H1 (cell line): ENCODE data around the gene NRXN3. TPM values are rescaled to one million over a fixed set of nuclear protein-coding genes. Genes with fewer than 3 reads are reported as not detected.

Source experiments
- CTCF ChIA-PET: fragments of 300-600 bp; sonication (Branson Sonifier 250); formaldehyde crosslinking; loops from one replicate; lab custom pipeline; 2021; ENCODE audit not compliant: partially characterized antibody; lab: Charles Lee
- POLR2A ChIA-PET: fragments of 300-600 bp; sonication (Branson Sonifier 250); formaldehyde crosslinking; loops from one replicate; lab custom pipeline; 2021; ENCODE audit warnings: inconsistent platforms; ENCODE audit not compliant: partially characterized antibody; lab: Charles Lee
- DNase-seq, 2 experiments: peaks; one replicate each; pipeline versions ENCODE4 v3.0.0 to v3.0.0-alpha.2; 2010 to 2022; ENCODE audit warnings: low spot score in 2 of 2, low read depth in 1 of 2, mixed read lengths in 1 of 2
- FAIRE-seq: peaks from 2 replicates; lab custom pipeline; 2011; peaks lifted over from hg19 to GRCh38; lab: Jason Lieb, UNC
- H2AFZ ChIP-seq: 2 replicates; pipeline ENCODE4 v1.8.1; 2012; ENCODE audit warnings: low read length, inconsistent platforms
- H2AK5ac ChIP-seq: 2 replicates; pipeline ENCODE4 v1.6.1; 2013; ENCODE audit warnings: low read depth, low read length
- H2BK120ac ChIP-seq: replicated peaks from 2 replicates; pipeline ENCODE3; 2013; ENCODE audit warnings: low read depth, low read length, inconsistent platforms
- H2BK12ac ChIP-seq: 2 replicates; pipeline ENCODE4 v1.6.1; 2013; ENCODE audit warnings: low read depth, low read length
- H2BK15ac ChIP-seq: 2 replicates; pipeline ENCODE4 v1.6.1; 2013; ENCODE audit warnings: low read length
- H2BK20ac ChIP-seq: 2 replicates; pipeline ENCODE4 v1.6.1; 2013; ENCODE audit warnings: low read length
- H2BK5ac ChIP-seq: 2 replicates; pipeline ENCODE4 v1.6.1; 2013; ENCODE audit warnings: low read depth, low read length
- H3K14ac ChIP-seq: 2 replicates; pipeline ENCODE4 v1.6.1; 2013; ENCODE audit warnings: inconsistent platforms; ENCODE audit not compliant: insufficient read length
- H3K18ac ChIP-seq: 2 replicates; pipeline ENCODE4 v1.6.1; 2013; ENCODE audit warnings: low read length; ENCODE audit errors: extremely low read depth
- H3K23ac ChIP-seq: 2 replicates; pipeline ENCODE4 v1.6.1; 2013; ENCODE audit warnings: inconsistent platforms; ENCODE audit not compliant: insufficient read length
- H3K23me2 ChIP-seq: 2 replicates; pipeline ENCODE4 v1.6.1; 2013; ENCODE audit warnings: low read depth, low read length
- H3K27ac ChIP-seq: 2 replicates; pipeline ENCODE4 v1.6.1; 2011; ENCODE audit warnings: low read depth, low read length, inconsistent platforms
- H3K27me3 ChIP-seq, 4 experiments: replicated peaks in 1 of 4; 1 replicate in 1 of 4; 2 replicates in 3 of 4; pipeline versions ENCODE4 v1.6.1 to v1.8.1; 2011 to 2013; ENCODE audit warnings: low read length in 3 of 4, mild to moderate bottlenecking in 3 of 4, inconsistent platforms in 2 of 4, mixed read lengths in 2 of 4, moderate library complexity in 1 of 4; ENCODE audit not compliant: control insufficient read depth in 3 of 4, insufficient read depth in 3 of 4; ENCODE audit errors: extremely low read depth in 1 of 4
- H3K36me3 ChIP-seq, 4 experiments: 2 replicates each; pipeline versions ENCODE4 v1.6.1 to v1.8.1; 2011 to 2013; ENCODE audit warnings: mild to moderate bottlenecking in 4 of 4, low read length in 3 of 4, moderate library complexity in 2 of 4, control low read depth in 1 of 4, inconsistent platforms in 1 of 4; ENCODE audit not compliant: insufficient read depth in 4 of 4, control insufficient read depth in 2 of 4
- H3K4ac ChIP-seq: replicated peaks from 2 replicates; pipeline ENCODE3; 2013; ENCODE audit warnings: low read length, low read depth, mixed read lengths, inconsistent platforms; ENCODE audit not compliant: insufficient read length
- H3K4me1 ChIP-seq, 4 experiments: replicated peaks in 1 of 4; 1 replicate in 1 of 4; 2 replicates in 3 of 4; pipeline versions ENCODE4 v1.6.1 to v1.8.1; 2011 to 2013; ENCODE audit warnings: low read length in 3 of 4, inconsistent platforms in 2 of 4, mixed read lengths in 1 of 4; ENCODE audit not compliant: insufficient read depth in 4 of 4, control insufficient read depth in 3 of 4
- H3K4me2 ChIP-seq, 2 experiments: 2 replicates each; pipeline versions ENCODE4 v1.6.1 to v1.8.1; 2011 to 2013; ENCODE audit warnings: low read depth in 2 of 2, low read length in 2 of 2, control low read depth in 1 of 2, inconsistent platforms in 1 of 2, mild to moderate bottlenecking in 1 of 2; ENCODE audit not compliant: insufficient read depth in 1 of 2
- H3K4me3 ChIP-seq, 4 experiments: fragments of 200-600, 300-600 bp in 1 of 4; sonication (generic), shearing (Covaris generic), sonication (Bioruptor Twin) in 1 of 4; 2 replicates each; pipeline versions ENCODE4 v1.5.1 to v1.8.1; 2011 to 2016; ENCODE audit warnings: low read length in 4 of 4, low read depth in 3 of 4, control low read depth in 2 of 4, inconsistent platforms in 2 of 4, mild to moderate bottlenecking in 2 of 4, mixed read lengths in 1 of 4, moderate library complexity in 1 of 4; ENCODE audit not compliant: insufficient read depth in 2 of 4; ENCODE audit errors: extremely low read depth in 1 of 4
- H3K56ac ChIP-seq: replicated peaks from 2 replicates; pipeline ENCODE3; 2013; ENCODE audit warnings: low read depth, mild to moderate bottlenecking, mixed read lengths, low read length, inconsistent platforms; ENCODE audit not compliant: insufficient read length
- H3K79me1 ChIP-seq: 2 replicates; pipeline ENCODE4 v1.6.1; 2013; ENCODE audit warnings: low read depth, low read length, control low read depth
- H3K79me2 ChIP-seq, 2 experiments: 2 replicates each; pipeline versions ENCODE4 v1.6.1 to v1.8.1; 2012 to 2013; ENCODE audit warnings: low read length in 2 of 2, mild to moderate bottlenecking in 2 of 2, inconsistent platforms in 1 of 2; ENCODE audit not compliant: insufficient read depth in 2 of 2, control insufficient read depth in 1 of 2
- H3K9ac ChIP-seq, 4 experiments: replicated peaks in 1 of 4; 1 replicate in 1 of 4; 2 replicates in 3 of 4; pipeline versions ENCODE4 v1.6.1 to v1.8.1; 2011 to 2013; ENCODE audit warnings: low read depth in 3 of 4, low read length in 3 of 4, control low read depth in 2 of 4, mild to moderate bottlenecking in 2 of 4, moderate library complexity in 2 of 4, inconsistent platforms in 1 of 4; ENCODE audit errors: extremely low read depth in 1 of 4
- H3K9me3 ChIP-seq, 2 experiments: 2 replicates each; pipeline versions ENCODE4 v1.6.1 to v1.8.1; 2012 to 2013; ENCODE audit warnings: mild to moderate bottlenecking in 2 of 2, moderate library complexity in 2 of 2, control low read depth in 1 of 2, inconsistent platforms in 1 of 2, low read depth in 1 of 2, low read length in 1 of 2, mixed read lengths in 1 of 2; ENCODE audit not compliant: insufficient read depth in 2 of 2
- H4K20me1 ChIP-seq, 2 experiments: replicated peaks in 1 of 2; 2 replicates each; pipeline versions ENCODE3 to v1.8.1; 2011 to 2013; ENCODE audit warnings: inconsistent platforms in 2 of 2, low read length in 2 of 2, mild to moderate bottlenecking in 1 of 2; ENCODE audit not compliant: insufficient read depth in 2 of 2, control insufficient read depth in 1 of 2
- H4K5ac ChIP-seq: 2 replicates; pipeline ENCODE4 v1.6.1; 2013; ENCODE audit warnings: low read length, low read depth, mixed read lengths, inconsistent platforms; ENCODE audit not compliant: insufficient read length
- H4K8ac ChIP-seq: 2 replicates; pipeline ENCODE4 v1.8.0; 2013; ENCODE audit warnings: mild to moderate bottlenecking, moderate library complexity, low read length, inconsistent platforms; ENCODE audit not compliant: insufficient read depth; ENCODE audit errors: extremely low read depth
- H4K91ac ChIP-seq: replicated peaks from 2 replicates; pipeline ENCODE3; 2013; ENCODE audit warnings: low read length, mixed read lengths, inconsistent platforms; ENCODE audit not compliant: insufficient read length
- FOSL1 ChIP-seq: IDR thresholded peaks from 2 replicates; pipeline ENCODE4 v1.6.1; 2011; ENCODE audit warnings: mild to moderate bottlenecking, low read depth, low read length, moderate library complexity; ENCODE audit not compliant: insufficient read depth
- JUN ChIP-seq: IDR thresholded peaks from 2 replicates; pipeline ENCODE4 v1.6.1; 2011; ENCODE audit warnings: low read depth, mild to moderate bottlenecking, improper control_type of control experiment, low read length
- KDM4A ChIP-seq: IDR thresholded peaks from one replicate; pipeline ENCODE4 v1.7.1; 2012; ENCODE audit warnings: low read depth, mild to moderate bottlenecking, moderate library complexity, low read length, inconsistent platforms; ENCODE audit not compliant: severe bottlenecking
- MAFK ChIP-seq: IDR thresholded peaks from 2 replicates; pipeline ENCODE4 v1.6.1; 2012; ENCODE audit warnings: low read depth, mild to moderate bottlenecking, improper control_type of control experiment, low read length
- NRF1 ChIP-seq: IDR thresholded peaks from 2 replicates; pipeline ENCODE4 v1.6.1; 2011; ENCODE audit warnings: mild to moderate bottlenecking, low read depth, low read length, improper control_type of control experiment
- TBP ChIP-seq: IDR thresholded peaks from 2 replicates; pipeline ENCODE4 v1.6.1; 2011; ENCODE audit warnings: low read depth, low read length, improper control_type of control experiment
- WGBS, 2 experiments: shearing (Covaris generic) in 1 of 2; methylation state at CpG; one replicate each; pipeline versions ENCODE4 v1.1.6 to v1.1.7; 2013 to 2015; ENCODE audit warnings: low lambda C conversion rate in 2 of 2, mixed read lengths in 2 of 2, inconsistent platforms in 1 of 2, low coverage in 1 of 2, missing lambda C conversion rate in 1 of 2; ENCODE audit not compliant: insufficient replicate concordance in 2 of 2, insufficient coverage in 1 of 2, insufficient read length in 1 of 2; ENCODE audit errors: extremely low coverage in 1 of 2, missing lambda C conversion rate in 1 of 2; 5-methylcytosine and 5-hydroxymethylcytosine counted together
- polyA plus RNA-seq, 7 experiments: library from polyadenylated mRNA; depleted of rRNA in 3 of 7; stranded (reverse) in 5 of 7; unstranded in 2 of 7; fragments of >200 nt in 5 of 7; fragments of 200-250 nt in 2 of 7; gene quantifications; 1 replicate in 5 of 7; 2 replicates in 1 of 7; 4 replicates in 1 of 7; pipeline versions ENCODE4 v1.2.1 to v1.2.3, GENCODE V29; 2011 to 2013; ENCODE audit warnings: missing spikeins in 2 of 7, mixed read lengths in 2 of 7
- total RNA-seq: library from RNA; stranded (reverse); fragmentation: NEBNext Ultra II Directional; extraction: Animal tissue kit (Norgen Biotek cat#: 25700); gene quantifications from 2 replicates; pipeline ENCODE4 v1.2.1, GENCODE V29; 2021

NRXN3 gene
- total and polyA plus RNA-seq, 2 of the 8 experiments (the other 6 are each of a cell fraction or from before 2014, with no cell fraction given) = 2.6 to 4.1 TPM

DNA sequence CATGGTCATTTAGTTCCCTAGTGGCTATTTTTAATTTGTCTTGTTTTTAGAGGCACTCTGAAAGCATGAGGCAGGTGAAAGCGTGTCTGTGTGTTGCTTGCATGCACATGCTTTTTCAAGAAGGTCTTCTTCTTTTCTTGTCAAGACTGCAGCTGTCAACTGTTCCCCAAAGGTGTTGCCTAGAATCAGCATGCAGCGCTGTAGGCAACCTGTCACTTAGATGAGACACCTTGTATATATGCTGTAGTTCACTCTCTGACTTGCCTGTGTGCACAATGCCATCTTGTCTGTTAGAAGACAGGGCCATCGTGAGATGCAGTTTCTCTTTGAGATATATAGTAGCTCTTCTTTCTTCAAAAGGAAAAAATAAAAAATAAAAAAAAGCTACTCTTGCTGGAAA is 1155.4 kb downstream of the NRXN3 start:
- Histone ChIP-seq H2BK120ac (no peak overlapping the region), H3K9ac (no peak overlapping the region), H2BK15ac (no peak overlapping the region), H3K79me2 (no peaks in the 10 kb centered on the region), H3K27me3 (no peaks in the 10 kb centered on the region), H4K5ac (no peak overlapping the region), H2AK5ac (no peak overlapping the region), H3K27ac (no peak overlapping the region), H3K36me3 (no peaks in the 10 kb centered on the region; a peak in 1 of 8 replicates), H3K79me1 (no peaks in the 10 kb centered on the region), H3K23ac (no peak overlapping the region), H2BK5ac (no peak overlapping the region), H3K56ac (no peak overlapping the region), H3K23me2 (no peaks in the 10 kb centered on the region), H3K4me2 (no peak overlapping the region), H3K4me1 (no peaks in the 10 kb centered on the region), H3K4me3 (no peak overlapping the region), H3K18ac (no peak overlapping the region), H2AFZ (no peak overlapping the region), H3K4ac (no peak overlapping the region), H4K91ac (no peak overlapping the region), H3K9me3 (no peaks in the 10 kb centered on the region), H3K14ac (no peak overlapping the region), H2BK12ac (no peak overlapping the region), H2BK20ac (no peak overlapping the region), H4K20me1 (no peaks in the 10 kb centered on the region), H4K8ac (no peak overlapping the region)
- TF ChIP-seq KDM4A = no peak
- no peak for TF ChIP-seq TBP
- TF ChIP-seq FOSL1 = no peak
- no peak for TF ChIP-seq NRF1
- no peak for TF ChIP-seq JUN
- no peak for TF ChIP-seq MAFK
- DNase-seq (no peak), FAIRE-seq (no peak)
- WGBS, 2 experiments = 93% methylated on average over 3 of the region's 3 CpGs; no CpG with 5 or more reads in 1 of the 2 experiments
- ChIA-PET POLR2A (no interaction called here), CTCF (interaction anchor here (0.6 to 1.4 kb wide), 2 partner anchors 79 to 357 kb away, joined by 3 read pairs; no protein-coding TSS in a partner anchor)
